ENCODE results near the gene NUP210. TPM values are rescaled to one million over a fixed set of nuclear protein-coding genes. Genes with fewer than 3 reads are reported as not detected.

NUP210 gene
- total and polyA plus RNA-seq, 2 of the 13 experiments (the other 11 are each of a cell fraction or from before 2014, with no cell fraction given) = 31.6 to 35.2 TPM

- peaks cover 40 to 92% of the 10 kb centered on the region in 2 experiments for H3K36me3 ChIP-seq (replicated peaks in 1 of 2; ENCODE audit: control insufficient read depth in 1 of 2, insufficient read depth in 2 of 2, low read length in 2 of 2)
- in situ Hi-C loops (cut with HindIII; ENCODE audit: extremely low pct_ligation_motif_present, low pct_unique_long_range_greater_than_20kb) = no loop called here
- no peak overlapping the region for H2AFZ ChIP-seq (ENCODE audit: low read length)
- DNase-seq (ENCODE audit: low spot score) (no peak), FAIRE-seq (no peak), ATAC-seq (no peak)
- ChIA-PET POLR2A (no interaction called here), CTCF (ENCODE audit: low intra/inter-chr PET ratio, low total read pairs) (no interaction called here)
- no TSS peak for BruUV-seq (replicated peaks)
- peaks cover 48% of the 10 kb centered on the region for H3K4me1 ChIP-seq (ENCODE audit: insufficient read depth, low read length)
- no peaks in the 10 kb centered on the region for H4K20me1 ChIP-seq (ENCODE audit: insufficient read depth, low read length)
- H3K4me2 ChIP-seq (ENCODE audit: low read depth, low read length) = no peak overlapping the region
- H3K9ac ChIP-seq (ENCODE audit: insufficient read depth, low read depth, low read length) = no peak overlapping the region
- H3K4me3 ChIP-seq (replicated peaks in 1 of 3; ENCODE audit: insufficient read depth in 1 of 3, low read depth in 2 of 3, low read length in 3 of 3) = no peak overlapping the region
- no peaks in the 10 kb centered on the region for H3K9me3 ChIP-seq (ENCODE audit: low read length)
- no peaks in the 10 kb centered on the region for H3K79me2 ChIP-seq (ENCODE audit: insufficient read depth, low read length)
- TF ChIP-seq FOXM1 (CRISPR knock-in tag; IDR thresholded peaks at IDR 0.05) (no peak), KLF16 (CRISPR knock-in tag; IDR thresholded peaks at IDR 0.05) (no peak), ZNF703 (CRISPR knock-in tag; IDR thresholded peaks at IDR 0.05; ENCODE audit: borderline replicate concordance) (no peak), BRCA1 (CRISPR knock-in tag; IDR thresholded peaks at IDR 0.05) (no peak), KMT2B (CRISPR knock-in tag; IDR thresholded peaks at IDR 0.05) (no peak)
- H3K27ac ChIP-seq (ENCODE audit: extremely low read length, insufficient read depth, low read length) = no peak overlapping the region
- intact Hi-C loops (cut with micrococcal nuclease; ENCODE audit: unreplicated experiment) = no loop called here
- H3K27me3 ChIP-seq (ENCODE audit: control insufficient read depth in 1 of 2, insufficient read depth in 2 of 2, low read length in 2 of 2) = no peaks in the 10 kb centered on the region
- WGBS (ENCODE audit: low lambda C conversion rate) = 93% methylated on average over 8 of the region's 13 CpGs
Observed at GRCh38 chr3:13388816-13389215, 31.3 kb downstream of the NUP210 start.

- no peak overlapping the region for H3K4me3 ChIP-seq (replicated peaks in 1 of 3; ENCODE audit: insufficient read depth in 1 of 3, low read depth in 2 of 3, low read length in 3 of 3)
- ATAC-seq (peak; percentile 75), FAIRE-seq (no peak), DNase-seq (ENCODE audit: low spot score) (no peak)
- peaks cover 31 to 89% of the 10 kb centered on the region in 2 experiments for H3K36me3 ChIP-seq (replicated peaks in 1 of 2; ENCODE audit: control insufficient read depth in 1 of 2, insufficient read depth in 2 of 2, low read length in 2 of 2)
- peaks cover 23% of the 10 kb centered on the region for H3K4me1 ChIP-seq (ENCODE audit: insufficient read depth, low read length)
- no TSS peak for BruUV-seq (replicated peaks)
- H3K9ac ChIP-seq (ENCODE audit: insufficient read depth, low read depth, low read length) = no peak overlapping the region
- no peak overlapping the region for H3K27ac ChIP-seq (ENCODE audit: extremely low read length, insufficient read depth, low read length)
- intact Hi-C loops (cut with micrococcal nuclease; ENCODE audit: unreplicated experiment) = no loop called here
- WGBS (ENCODE audit: low lambda C conversion rate) = 51% methylated on average over 3 of the region's 3 CpGs
- no peaks in the 10 kb centered on the region for H3K27me3 ChIP-seq (ENCODE audit: control insufficient read depth in 1 of 2, insufficient read depth in 2 of 2, low read length in 2 of 2)
- no peaks in the 10 kb centered on the region for H4K20me1 ChIP-seq (ENCODE audit: insufficient read depth, low read length)
- no peaks in the 10 kb centered on the region for H3K9me3 ChIP-seq (ENCODE audit: low read length)
- POLR2A ChIA-PET = interaction anchor here (1.2 kb wide), 2 partner anchors 8 to 45 kb away, joined by 3 to 4 read pairs; no protein-coding TSS in a partner anchor
- CTCF ChIA-PET (ENCODE audit: low intra/inter-chr PET ratio, low total read pairs) = no interaction called here
- no peak overlapping the region for H2AFZ ChIP-seq (ENCODE audit: low read length)
- no peaks in the 10 kb centered on the region for H3K79me2 ChIP-seq (ENCODE audit: insufficient read depth, low read length)
- in situ Hi-C loops (cut with HindIII; ENCODE audit: extremely low pct_ligation_motif_present, low pct_unique_long_range_greater_than_20kb) = no loop called here
- H3K4me2 ChIP-seq (ENCODE audit: low read depth, low read length) = no peak overlapping the region
- no peak for TF ChIP-seq ZXDC (CRISPR knock-in tag; IDR thresholded peaks at IDR 0.05)
- TF ChIP-seq ZFP41 (CRISPR knock-in tag; IDR thresholded peaks at IDR 0.05; ENCODE audit: borderline replicate concordance) = no peak
- peak; percentile 34; the same call in 1 of the 2 replicates for TF ChIP-seq NR2F6 (IDR thresholded peaks at IDR 0.05)
- TF ChIP-seq NR2F6 (CRISPR knock-in tag; IDR thresholded peaks at IDR 0.05) = no peak
- 0 out of 2 replicates have a peak, but pooled peaks have one; percentile 17 for TF ChIP-seq ZNF629 (CRISPR knock-in tag; conservative IDR thresholded peaks at IDR 0.05)
- TF ChIP-seq SNAPC5 (CRISPR knock-in tag; IDR thresholded peaks at IDR 0.05; ENCODE audit: borderline replicate concordance) = no peak
- no peak for TF ChIP-seq SOX6 (IDR thresholded peaks at IDR 0.05)
- TF ChIP-seq SOX6 (CRISPR knock-in tag; IDR thresholded peaks at IDR 0.05) = 0 out of 2 replicates have a peak, but pooled peaks have one; percentile 13
- TF ChIP-seq NR2F2 (IDR thresholded peaks at IDR 0.05; ENCODE audit: borderline replicate concordance, low read depth) = peak; percentile 36; the same call in 1 of the 2 replicates
Observed at GRCh38 chr3:13385373-13385965, 34.7 kb downstream of the NUP210 start.

All from HepG2 (cell line).